ENCODE measurements around the gene NCBP1.

- no peak for TF ChIP-seq POLR2AphosphoS5 (IDR thresholded peaks at IDR 0.05; ENCODE audit: borderline replicate concordance, low read depth, low read length)
- no peak for TF ChIP-seq EZH2 (IDR thresholded peaks at IDR 0.05)
- no peak for TF ChIP-seq FOXP2 (optimal IDR thresholded peaks at IDR 0.05; ENCODE audit: control extremely low read depth, extremely low read length, insufficient read depth)
Observed at GRCh38 chr9:97630591-97630990, 3.0 kb upstream of the NCBP1 start.
